Loucy (cell line): Measurements from ENCODE around the gene TPSD1.
"Not testable (repeated sequence)": the region's sequence is repeated elsewhere in the genome, so short reads cannot be mapped to it uniquely, and the experiment has no call there.

Experiments used
- H2AFZ ChIP-seq: fragments of 200-600 bp; sonication (generic); 2 replicates; pipeline ENCODE4 v1.6.0; 2016; ENCODE audit warnings: antibody characterized with exemption, mild to moderate bottlenecking, low read length, moderate library complexity
- H3F3A ChIP-seq: fragments of 200-600 bp; 2 replicates; pipeline ENCODE4 v1.6.0; 2016; ENCODE audit warnings: antibody characterized with exemption, low read depth, mild to moderate bottlenecking
- H3K27me3 ChIP-seq: fragments of 200-600 bp; sonication (generic); 2 replicates; pipeline ENCODE4 v1.6.1; 2014; ENCODE audit warnings: low read length, mild to moderate bottlenecking; ENCODE audit not compliant: insufficient read depth, poor library complexity, severe bottlenecking
- H3K36me3 ChIP-seq: fragments of 200-600 bp; sonication (generic); 2 replicates; pipeline ENCODE4 v1.6.1; 2016; ENCODE audit warnings: low read length; ENCODE audit not compliant: insufficient read depth
- H3K4me1 ChIP-seq: fragments of 200-600 bp; sonication (generic); 2 replicates; pipeline ENCODE4 v1.5.1; 2014; ENCODE audit warnings: low read length, mild to moderate bottlenecking; ENCODE audit not compliant: insufficient read depth, poor library complexity, severe bottlenecking
- H3K4me2 ChIP-seq: fragments of 200-600 bp; sonication (generic); 2 replicates; pipeline ENCODE4 v1.6.0; 2014; ENCODE audit warnings: antibody characterized with exemption, low read length, low read depth, mild to moderate bottlenecking; ENCODE audit not compliant: poor library complexity, severe bottlenecking
- H3K4me3 ChIP-seq: fragments of 200-600 bp; sonication (generic); 2 replicates; pipeline ENCODE4 v1.5.1; 2014; ENCODE audit warnings: low read length, mild to moderate bottlenecking, mixed read lengths; ENCODE audit not compliant: poor library complexity, severe bottlenecking
- H3K79me2 ChIP-seq: fragments of 200-600 bp; sonication (generic); 2 replicates; pipeline ENCODE4 v1.6.1; 2014; ENCODE audit warnings: low read length; ENCODE audit not compliant: insufficient read depth
- H3K9ac ChIP-seq: fragments of 200-600 bp; sonication (generic); 2 replicates; pipeline ENCODE4 v1.6.0; 2014; ENCODE audit warnings: mild to moderate bottlenecking, low read depth, low read length, moderate library complexity; ENCODE audit not compliant: poor library complexity, severe bottlenecking
- H3K9me2 ChIP-seq: fragments of 200-600 bp; sonication (generic); replicated peaks from 2 replicates; pipeline ENCODE4 v1.6.1; 2016; ENCODE audit warnings: low read depth, low read length, mixed read lengths
- H3K9me3 ChIP-seq: fragments of 200-600 bp; sonication (generic); 2 replicates; pipeline ENCODE4 v1.6.1; 2014; ENCODE audit warnings: mild to moderate bottlenecking, antibody characterized with exemption, low read length, low read depth; ENCODE audit not compliant: insufficient read depth
- H4K20me1 ChIP-seq: fragments of 200-600 bp; sonication (generic); 2 replicates; pipeline ENCODE4 v1.6.0; 2014; ENCODE audit warnings: antibody characterized with exemption, low read length, mild to moderate bottlenecking; ENCODE audit not compliant: insufficient read depth, poor library complexity, severe bottlenecking
- EZH2phosphoT487 ChIP-seq: fragments of 200-600 bp; IDR thresholded peaks from 2 replicates; pipeline ENCODE4 v1.6.1; 2018; ENCODE audit warnings: antibody characterized with exemption, mild to moderate bottlenecking, moderate library complexity, borderline replicate concordance
- TF ChIP-seq, protein P1 (sequence below): fragments of 200-600 bp; sonication (generic); conservative IDR thresholded peaks from 2 replicates; pipeline ENCODE4 v1.5.1; 2014; ENCODE audit warnings: mild to moderate bottlenecking, antibody characterized with exemption, low read length

Gene TPSD1

GRCh38 chr16:1253701-1254364, 2.0 kb upstream of the TPSD1 start:
- H3K4me2 ChIP-seq, H2AFZ ChIP-seq, H3F3A ChIP-seq, H3K9ac ChIP-seq, H3K79me2 ChIP-seq, H3K4me1 ChIP-seq, H3K9me2 ChIP-seq, H3K36me3 ChIP-seq, H3K4me3 ChIP-seq, H3K9me3 ChIP-seq, H3K27me3 ChIP-seq, H4K20me1 ChIP-seq: not testable (repeated sequence)

DNA sequence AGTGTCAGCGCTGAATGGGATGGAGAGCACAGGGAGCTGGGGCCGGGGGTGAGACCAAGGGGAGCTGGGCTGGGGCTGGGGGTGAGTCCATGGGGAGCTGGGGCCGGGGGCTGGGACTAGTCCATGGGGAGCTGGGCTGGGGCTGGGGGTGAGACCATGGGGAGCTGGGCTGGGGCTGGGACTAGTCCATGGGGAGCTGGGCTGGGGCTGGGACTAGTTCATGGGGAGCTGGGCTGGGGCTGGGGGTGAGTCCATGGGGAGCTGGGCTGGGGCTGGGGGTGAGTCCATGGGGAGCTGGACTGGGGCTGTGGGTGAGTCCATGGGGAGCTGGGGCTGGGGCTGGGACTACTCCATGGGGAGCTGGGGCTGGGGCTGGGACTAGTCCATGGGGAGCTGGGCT, 1.0 kb upstream of the TPSD1 start:
- not testable (repeated sequence) for H3K36me3 ChIP-seq, H2AFZ ChIP-seq, H3K9ac ChIP-seq, H3K4me3 ChIP-seq, H4K20me1 ChIP-seq, H3K79me2 ChIP-seq, H3K27me3 ChIP-seq, H3K4me1 ChIP-seq, H3F3A ChIP-seq, H3K4me2 ChIP-seq, H3K9me2 ChIP-seq, H3K9me3 ChIP-seq

DNA sequence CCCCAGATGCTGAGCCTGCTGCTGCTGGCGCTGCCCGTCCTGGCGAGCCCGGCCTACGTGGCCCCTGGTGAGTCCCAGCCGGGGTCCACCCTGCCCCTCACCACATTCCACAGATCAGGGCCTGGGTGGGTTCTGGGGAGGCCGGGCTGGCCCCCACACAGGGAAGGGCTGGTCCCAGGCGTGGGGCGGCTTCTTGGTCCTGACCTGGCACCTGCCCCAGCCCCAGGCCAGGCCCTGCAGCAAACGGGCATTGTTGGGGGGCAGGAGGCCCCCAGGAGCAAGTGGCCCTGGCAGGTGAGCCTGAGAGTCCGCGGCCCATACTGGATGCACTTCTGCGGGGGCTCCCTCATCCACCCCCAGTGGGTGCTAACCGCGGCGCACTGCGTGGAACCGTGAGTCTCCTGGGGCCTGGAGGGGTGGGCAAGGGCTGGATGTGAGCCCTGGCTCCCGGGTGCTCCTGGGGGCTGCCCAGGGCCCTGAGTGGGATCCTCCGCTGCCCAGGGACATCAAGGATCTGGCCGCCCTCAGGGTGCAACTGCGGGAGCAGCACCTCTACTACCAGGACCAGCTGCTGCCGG, 516 bp downstream of the TPSD1 start:
- not testable (repeated sequence) for H3K9me3 ChIP-seq, H3K9ac ChIP-seq, H3F3A ChIP-seq, H3K27me3 ChIP-seq, H3K4me3 ChIP-seq, H3K79me2 ChIP-seq, H3K4me2 ChIP-seq, H4K20me1 ChIP-seq, H3K36me3 ChIP-seq, H3K4me1 ChIP-seq, H3K9me2 ChIP-seq, H2AFZ ChIP-seq

GRCh38 chr16:1256874-1257322, 1.0 kb downstream of the TPSD1 start:
- Histone ChIP-seq H3K4me1 (no peaks in the 10 kb centered on the region), H3K9me2 (no peaks in the 10 kb centered on the region), H3K79me2 (no peaks in the 10 kb centered on the region), H3K9me3 (no peaks in the 10 kb centered on the region), H3K9ac (no peak overlapping the region), H3K4me2 (no peak overlapping the region), H3K27me3 (no peaks in the 10 kb centered on the region), H2AFZ (no peak overlapping the region), H3K36me3 (no peaks in the 10 kb centered on the region), H3F3A (no peaks in the 10 kb centered on the region), H4K20me1 (no peaks in the 10 kb centered on the region), H3K4me3 (no peak overlapping the region)
- TF ChIP-seq, protein P1, sequence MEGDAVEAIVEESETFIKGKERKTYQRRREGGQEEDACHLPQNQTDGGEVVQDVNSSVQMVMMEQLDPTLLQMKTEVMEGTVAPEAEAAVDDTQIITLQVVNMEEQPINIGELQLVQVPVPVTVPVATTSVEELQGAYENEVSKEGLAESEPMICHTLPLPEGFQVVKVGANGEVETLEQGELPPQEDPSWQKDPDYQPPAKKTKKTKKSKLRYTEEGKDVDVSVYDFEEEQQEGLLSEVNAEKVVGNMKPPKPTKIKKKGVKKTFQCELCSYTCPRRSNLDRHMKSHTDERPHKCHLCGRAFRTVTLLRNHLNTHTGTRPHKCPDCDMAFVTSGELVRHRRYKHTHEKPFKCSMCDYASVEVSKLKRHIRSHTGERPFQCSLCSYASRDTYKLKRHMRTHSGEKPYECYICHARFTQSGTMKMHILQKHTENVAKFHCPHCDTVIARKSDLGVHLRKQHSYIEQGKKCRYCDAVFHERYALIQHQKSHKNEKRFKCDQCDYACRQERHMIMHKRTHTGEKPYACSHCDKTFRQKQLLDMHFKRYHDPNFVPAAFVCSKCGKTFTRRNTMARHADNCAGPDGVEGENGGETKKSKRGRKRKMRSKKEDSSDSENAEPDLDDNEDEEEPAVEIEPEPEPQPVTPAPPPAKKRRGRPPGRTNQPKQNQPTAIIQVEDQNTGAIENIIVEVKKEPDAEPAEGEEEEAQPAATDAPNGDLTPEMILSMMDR = no peak
- TF ChIP-seq EZH2phosphoT487 = no peak
